ENCODE results near the gene RALBP1.

DNA sequence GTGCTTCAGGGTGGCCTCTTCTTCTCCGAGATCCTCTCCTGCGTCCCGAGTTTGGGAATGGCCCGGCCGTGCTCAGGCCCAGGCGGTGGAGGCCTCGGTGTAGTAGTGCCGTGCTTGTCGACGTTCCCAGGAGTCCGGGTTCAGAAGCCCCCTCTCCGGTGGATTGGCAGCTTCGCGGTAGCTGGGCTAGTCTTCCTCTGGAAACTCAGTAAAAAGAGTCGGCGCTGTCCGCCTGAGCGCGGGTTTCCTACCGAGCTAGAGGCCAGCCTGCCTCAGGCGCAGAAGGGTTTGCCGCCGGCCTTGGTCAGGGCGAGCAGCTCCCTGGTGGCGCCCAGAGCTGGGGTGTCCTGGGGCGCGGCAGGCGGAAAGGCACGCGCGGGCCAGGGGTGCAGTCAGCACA, 3.2 kb downstream of the RALBP1 start:
- TF ChIP-seq, protein P1, sequence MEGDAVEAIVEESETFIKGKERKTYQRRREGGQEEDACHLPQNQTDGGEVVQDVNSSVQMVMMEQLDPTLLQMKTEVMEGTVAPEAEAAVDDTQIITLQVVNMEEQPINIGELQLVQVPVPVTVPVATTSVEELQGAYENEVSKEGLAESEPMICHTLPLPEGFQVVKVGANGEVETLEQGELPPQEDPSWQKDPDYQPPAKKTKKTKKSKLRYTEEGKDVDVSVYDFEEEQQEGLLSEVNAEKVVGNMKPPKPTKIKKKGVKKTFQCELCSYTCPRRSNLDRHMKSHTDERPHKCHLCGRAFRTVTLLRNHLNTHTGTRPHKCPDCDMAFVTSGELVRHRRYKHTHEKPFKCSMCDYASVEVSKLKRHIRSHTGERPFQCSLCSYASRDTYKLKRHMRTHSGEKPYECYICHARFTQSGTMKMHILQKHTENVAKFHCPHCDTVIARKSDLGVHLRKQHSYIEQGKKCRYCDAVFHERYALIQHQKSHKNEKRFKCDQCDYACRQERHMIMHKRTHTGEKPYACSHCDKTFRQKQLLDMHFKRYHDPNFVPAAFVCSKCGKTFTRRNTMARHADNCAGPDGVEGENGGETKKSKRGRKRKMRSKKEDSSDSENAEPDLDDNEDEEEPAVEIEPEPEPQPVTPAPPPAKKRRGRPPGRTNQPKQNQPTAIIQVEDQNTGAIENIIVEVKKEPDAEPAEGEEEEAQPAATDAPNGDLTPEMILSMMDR (tag by site-specific recombination; IDR thresholded peaks at IDR 0.05) = no peak
- TF ChIP-seq, protein P2, sequence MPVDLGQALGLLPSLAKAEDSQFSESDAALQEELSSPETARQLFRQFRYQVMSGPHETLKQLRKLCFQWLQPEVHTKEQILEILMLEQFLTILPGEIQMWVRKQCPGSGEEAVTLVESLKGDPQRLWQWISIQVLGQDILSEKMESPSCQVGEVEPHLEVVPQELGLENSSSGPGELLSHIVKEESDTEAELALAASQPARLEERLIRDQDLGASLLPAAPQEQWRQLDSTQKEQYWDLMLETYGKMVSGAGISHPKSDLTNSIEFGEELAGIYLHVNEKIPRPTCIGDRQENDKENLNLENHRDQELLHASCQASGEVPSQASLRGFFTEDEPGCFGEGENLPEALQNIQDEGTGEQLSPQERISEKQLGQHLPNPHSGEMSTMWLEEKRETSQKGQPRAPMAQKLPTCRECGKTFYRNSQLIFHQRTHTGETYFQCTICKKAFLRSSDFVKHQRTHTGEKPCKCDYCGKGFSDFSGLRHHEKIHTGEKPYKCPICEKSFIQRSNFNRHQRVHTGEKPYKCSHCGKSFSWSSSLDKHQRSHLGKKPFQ (tag by site-specific recombination; IDR thresholded peaks at IDR 0.05) = no peak
- TF ChIP-seq GLIS2 (tag by site-specific recombination; IDR thresholded peaks at IDR 0.05) = no peak
- TF ChIP-seq ZNF670 (tag by site-specific recombination; IDR thresholded peaks at IDR 0.05; ENCODE audit: low read depth) = no peak

Data from HEK293 (cell line).